Measurements from ENCODE around the gene EPHB1.
"Not testable (repeated sequence)": the region's sequence is repeated elsewhere in the genome, so short reads cannot be mapped to it uniquely, and the experiment has no call there.

EPHB1 gene

GRCh38 chr3:135106445-135106844 is 311.4 kb downstream of the EPHB1 start:
- no peak overlapping the region for H3K9ac ChIP-seq (ENCODE audit: low read depth, low read length, poor library complexity)
- DNase-seq (ENCODE audit: low spot score), result peak; percentile 68
- no peak overlapping the region for H4K91ac ChIP-seq (ENCODE audit: low read depth, low read length, poor library complexity)

DNA sequence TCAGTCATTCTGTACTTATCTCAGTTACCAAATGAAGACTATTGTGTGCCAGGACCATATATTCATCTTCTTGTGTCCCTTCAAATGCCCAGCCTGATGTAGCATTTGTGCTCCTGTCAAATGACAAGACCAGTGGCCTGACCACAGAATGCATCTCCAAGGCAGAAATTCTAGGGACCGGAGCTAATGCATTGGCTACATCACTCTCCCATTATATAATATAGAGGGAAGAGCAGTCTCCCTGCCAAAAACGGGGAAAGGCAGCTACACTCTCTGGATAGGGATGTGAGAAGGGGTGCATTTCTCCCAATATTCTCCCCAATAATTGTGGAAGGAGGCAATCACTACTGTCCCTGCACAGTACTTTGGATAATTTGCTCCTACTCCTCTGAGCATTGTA is 312.0 kb downstream of the EPHB1 start:
- H2AK5ac ChIP-seq (ENCODE audit: low read depth, low read length), result no peak overlapping the region
- H3K9me3 ChIP-seq (replicated peaks in 1 of 2; ENCODE audit: control insufficient read depth in 2 of 2, insufficient read depth in 1 of 2, low read depth in 1 of 2, low read length in 2 of 2), result no peaks in the 10 kb centered on the region
- DNase-seq (ENCODE audit: low spot score), result no peak
- no peak overlapping the region for H3K18ac ChIP-seq (ENCODE audit: low read length)
- no peak overlapping the region for H2BK15ac ChIP-seq (ENCODE audit: low read length)
- H2BK120ac ChIP-seq (ENCODE audit: low read depth, low read length), result no peak overlapping the region
- no peak overlapping the region for H3K27ac ChIP-seq (replicated peaks; ENCODE audit: low read length)
- WGBS, 2 donors (ENCODE audit: extremely low coverage in 2 of 2, insufficient read length in 2 of 2, insufficient replicate concordance in 1 of 2), result no CpG with 5 or more reads among the region's 2 CpGs
- no peak overlapping the region for H3K4me2 ChIP-seq (ENCODE audit: insufficient read depth, low read length, poor library complexity, severe bottlenecking)
- H3K23ac ChIP-seq (ENCODE audit: low read depth, low read length, poor library complexity), result no peak overlapping the region
- H3K4me1 ChIP-seq (ENCODE audit: control insufficient read depth in 2 of 2, insufficient read depth in 1 of 2, low read depth in 1 of 2, low read length in 2 of 2), result peaks cover 0 to 5% of the 10 kb centered on the region in 2 donors
- H4K8ac ChIP-seq (ENCODE audit: low read depth, low read length), result no peak overlapping the region
- H3K36me3 ChIP-seq (replicated peaks in 1 of 2; ENCODE audit: control insufficient read depth in 2 of 2, insufficient read depth in 2 of 2, low read length in 2 of 2), result no peaks in the 10 kb centered on the region
- no peak overlapping the region for H3K4ac ChIP-seq (ENCODE audit: low read length)
- no peak overlapping the region for H2BK5ac ChIP-seq (ENCODE audit: low read length)
- no peak overlapping the region for H3K4me3 ChIP-seq (ENCODE audit: low read length in 2 of 2)
- H2AFZ ChIP-seq (ENCODE audit: low read length), result no peak overlapping the region
- H3K79me1 ChIP-seq (ENCODE audit: low read depth, low read length), result no peaks in the 10 kb centered on the region
- no peak overlapping the region for H3K14ac ChIP-seq (ENCODE audit: low read length)
- H4K91ac ChIP-seq (ENCODE audit: low read depth, low read length, poor library complexity), result no peak overlapping the region
- H3K9ac ChIP-seq (ENCODE audit: low read depth, low read length, poor library complexity), result no peak overlapping the region
- H3K27me3 ChIP-seq (ENCODE audit: control insufficient read depth in 3 of 3, insufficient read depth in 3 of 3, low read depth in 1 of 3, low read length in 3 of 3), result no peaks in the 10 kb centered on the region
- no peak overlapping the region for H2BK12ac ChIP-seq (ENCODE audit: low read length)

More at GRCh38 chr3:135106445-135106844, 311.4 kb downstream of the EPHB1 start:
- H2BK12ac ChIP-seq (ENCODE audit: low read length), result no peak overlapping the region
- peaks cover 0 to 6% of the 10 kb centered on the region in 2 donors for H3K4me1 ChIP-seq (ENCODE audit: control insufficient read depth in 2 of 2, insufficient read depth in 1 of 2, low read depth in 1 of 2, low read length in 2 of 2)
- no peak overlapping the region for H3K14ac ChIP-seq (ENCODE audit: low read length)
- no peak overlapping the region for H2BK15ac ChIP-seq (ENCODE audit: low read length)
- no peak overlapping the region for H2BK120ac ChIP-seq (ENCODE audit: low read depth, low read length)
- no peaks in the 10 kb centered on the region for H3K27me3 ChIP-seq (ENCODE audit: control insufficient read depth in 3 of 3, insufficient read depth in 3 of 3, low read depth in 1 of 3, low read length in 3 of 3)
- no peak overlapping the region for H3K4me2 ChIP-seq (ENCODE audit: insufficient read depth, low read length, poor library complexity, severe bottlenecking)
- no peak overlapping the region for H3K23ac ChIP-seq (ENCODE audit: low read depth, low read length, poor library complexity)
- no peak overlapping the region for H2AK5ac ChIP-seq (ENCODE audit: low read depth, low read length)
- H2BK5ac ChIP-seq (ENCODE audit: low read length), result no peak overlapping the region
- H3K4me3 ChIP-seq (ENCODE audit: low read length in 2 of 2), result no peak overlapping the region
- no CpG with 5 or more reads among the region's 8 CpGs for WGBS, 2 donors (ENCODE audit: extremely low coverage in 2 of 2, insufficient read length in 2 of 2, insufficient replicate concordance in 1 of 2)
- H2AFZ ChIP-seq (ENCODE audit: low read length), result no peak overlapping the region
- H4K8ac ChIP-seq (ENCODE audit: low read depth, low read length), result no peak overlapping the region
- H3K36me3 ChIP-seq (replicated peaks in 1 of 2; ENCODE audit: control insufficient read depth in 2 of 2, insufficient read depth in 2 of 2, low read length in 2 of 2), result no peaks in the 10 kb centered on the region
- no peaks in the 10 kb centered on the region for H3K9me3 ChIP-seq (replicated peaks in 1 of 2; ENCODE audit: control insufficient read depth in 2 of 2, insufficient read depth in 1 of 2, low read depth in 1 of 2, low read length in 2 of 2)
- H3K79me1 ChIP-seq (ENCODE audit: low read depth, low read length), result no peaks in the 10 kb centered on the region
- H3K18ac ChIP-seq (ENCODE audit: low read length), result no peak overlapping the region
- no peak overlapping the region for H3K27ac ChIP-seq (replicated peaks; ENCODE audit: low read length)
- H3K4ac ChIP-seq (ENCODE audit: low read length), result no peak overlapping the region

- H2BK12ac ChIP-seq (ENCODE audit: low read length), result no peak overlapping the region
- H3K18ac ChIP-seq (ENCODE audit: low read length), result no peak overlapping the region
- no peak overlapping the region for H3K4me2 ChIP-seq (ENCODE audit: insufficient read depth, low read length, poor library complexity, severe bottlenecking)
- no peak for DNase-seq (ENCODE audit: low spot score)
- no peaks in the 10 kb centered on the region for H3K9me3 ChIP-seq (replicated peaks in 1 of 2; ENCODE audit: control insufficient read depth in 2 of 2, insufficient read depth in 1 of 2, low read depth in 1 of 2, low read length in 2 of 2)
- H2BK5ac ChIP-seq (ENCODE audit: low read length), result no peak overlapping the region
- no peak overlapping the region for H2AK5ac ChIP-seq (ENCODE audit: low read depth, low read length)
- H3K4ac ChIP-seq (ENCODE audit: low read length), result no peak overlapping the region
- no peak overlapping the region for H3K23ac ChIP-seq (ENCODE audit: low read depth, low read length, poor library complexity)
- no peak overlapping the region for H2BK120ac ChIP-seq (ENCODE audit: low read depth, low read length)
- H3K9ac ChIP-seq (ENCODE audit: low read depth, low read length, poor library complexity), result no peak overlapping the region
- H3K14ac ChIP-seq (ENCODE audit: low read length), result no peak overlapping the region
- H2BK15ac ChIP-seq (ENCODE audit: low read length), result no peak overlapping the region
- no peaks in the 10 kb centered on the region for H3K36me3 ChIP-seq (replicated peaks in 1 of 2; ENCODE audit: control insufficient read depth in 2 of 2, insufficient read depth in 2 of 2, low read length in 2 of 2)
- no peaks in the 10 kb centered on the region for H3K27me3 ChIP-seq (ENCODE audit: control insufficient read depth in 3 of 3, insufficient read depth in 3 of 3, low read depth in 1 of 3, low read length in 3 of 3)
- no CpG with 5 or more reads among the region's 8 CpGs for WGBS, 2 donors (ENCODE audit: extremely low coverage in 2 of 2, insufficient read length in 2 of 2, insufficient replicate concordance in 1 of 2)
- H4K91ac ChIP-seq (ENCODE audit: low read depth, low read length, poor library complexity), result no peak overlapping the region
- no peak overlapping the region for H3K4me3 ChIP-seq (ENCODE audit: low read length in 2 of 2)
- no peak overlapping the region for H2AFZ ChIP-seq (ENCODE audit: low read length)
- H3K27ac ChIP-seq (replicated peaks; ENCODE audit: low read length), result no peak overlapping the region
- H3K4me1 ChIP-seq (ENCODE audit: control insufficient read depth in 2 of 2, insufficient read depth in 1 of 2, low read depth in 1 of 2, low read length in 2 of 2), result no peaks in the 10 kb centered on the region
- no peak overlapping the region for H4K8ac ChIP-seq (ENCODE audit: low read depth, low read length)
- H3K79me1 ChIP-seq (ENCODE audit: low read depth, low read length), result no peaks in the 10 kb centered on the region
These were observed 314.6 kb downstream of the EPHB1 start for GRCh38 chr3:135109681-135110080.

- WGBS, 2 donors (ENCODE audit: extremely low coverage in 2 of 2, insufficient read length in 2 of 2, insufficient replicate concordance in 1 of 2), result no CpG with 5 or more reads among the region's 4 CpGs
These were observed 319.5 kb downstream of the EPHB1 start for GRCh38 chr3:135114551-135114950.

More at GRCh38 chr3:135114551-135114950, 319.5 kb downstream of the EPHB1 start:
- not testable (repeated sequence) for H4K91ac ChIP-seq (ENCODE audit: low read depth, low read length, poor library complexity); H3K9me3 ChIP-seq (replicated peaks in 1 of 2; ENCODE audit: control insufficient read depth in 2 of 2, insufficient read depth in 1 of 2, low read depth in 1 of 2, low read length in 2 of 2); H3K14ac ChIP-seq (ENCODE audit: low read length); H3K4me1 ChIP-seq (ENCODE audit: control insufficient read depth in 2 of 2, insufficient read depth in 1 of 2, low read depth in 1 of 2, low read length in 2 of 2); H3K79me1 ChIP-seq (ENCODE audit: low read depth, low read length); H3K4me2 ChIP-seq (ENCODE audit: insufficient read depth, low read length, poor library complexity, severe bottlenecking); H3K36me3 ChIP-seq (replicated peaks in 1 of 2; ENCODE audit: control insufficient read depth in 2 of 2, insufficient read depth in 2 of 2, low read length in 2 of 2); H3K4ac ChIP-seq (ENCODE audit: low read length); H3K27me3 ChIP-seq (ENCODE audit: control insufficient read depth in 3 of 3, insufficient read depth in 3 of 3, low read depth in 1 of 3, low read length in 3 of 3); H3K27ac ChIP-seq (replicated peaks; ENCODE audit: low read length); H2BK5ac ChIP-seq (ENCODE audit: low read length); H2AK5ac ChIP-seq (ENCODE audit: low read depth, low read length); H3K18ac ChIP-seq (ENCODE audit: low read length); H4K8ac ChIP-seq (ENCODE audit: low read depth, low read length); H2BK12ac ChIP-seq (ENCODE audit: low read length); H3K9ac ChIP-seq (ENCODE audit: low read depth, low read length, poor library complexity); DNase-seq (ENCODE audit: low spot score); H2BK120ac ChIP-seq (ENCODE audit: low read depth, low read length); H3K23ac ChIP-seq (ENCODE audit: low read depth, low read length, poor library complexity); H3K4me3 ChIP-seq (ENCODE audit: low read length in 2 of 2); H2BK15ac ChIP-seq (ENCODE audit: low read length); H2AFZ ChIP-seq (ENCODE audit: low read length)
